ENCODE data around the gene KRT16. TPM values are rescaled to one million over a fixed set of nuclear protein-coding genes. Genes with fewer than 3 reads are reported as not detected.
A peak's percentile ranks its signal among the peaks of the same experiment; 100 is the strongest.
"Not testable (repeated sequence)": the region's sequence is repeated elsewhere in the genome, so short reads cannot be mapped to it uniquely, and the experiment has no call there.

The KRT16 gene
- total RNA-seq, 1 experiment from 2014 or later, result not detected

GRCh38 chr17:41580244-41580575 lies 32.4 kb downstream of the KRT16 start:
- H3K4me3 ChIP-seq (ENCODE audit: insufficient read depth, low read depth, low read length), result no peak overlapping the region
- no peaks in the 10 kb centered on the region; the same call in 1 of the 2 replicates for H3K27me3 ChIP-seq (ENCODE audit: control insufficient read depth, insufficient read depth, low read length)
- no peak for DNase-seq
- H3K36me3 ChIP-seq (replicated peaks; ENCODE audit: control insufficient read depth, insufficient read depth, low read length), result no peaks in the 10 kb centered on the region

- Histone ChIP-seq H3K27me3 (ENCODE audit: control insufficient read depth, insufficient read depth, low read length) (no peaks in the 10 kb centered on the region; the same call in 1 of the 2 replicates), H3K4me3 (ENCODE audit: insufficient read depth, low read depth, low read length) (no peak overlapping the region), H3K36me3 (replicated peaks; ENCODE audit: control insufficient read depth, insufficient read depth, low read length) (no peaks in the 10 kb centered on the region)
- DNase-seq, result peak; percentile 98
These were observed 32.9 kb downstream of the KRT16 start for GRCh38 chr17:41579484-41580243.

- no peak for DNase-seq
- no peak overlapping the region for H3K4me3 ChIP-seq (ENCODE audit: insufficient read depth, low read depth, low read length)
- no peaks in the 10 kb centered on the region; the same call in 1 of the 2 replicates for H3K27me3 ChIP-seq (ENCODE audit: control insufficient read depth, insufficient read depth, low read length)
- H3K36me3 ChIP-seq (replicated peaks; ENCODE audit: control insufficient read depth, insufficient read depth, low read length), result no peaks in the 10 kb centered on the region
These were observed 33.6 kb downstream of the KRT16 start for GRCh38 chr17:41578971-41579370.

- Histone ChIP-seq H3K4me3 (ENCODE audit: insufficient read depth, low read depth, low read length) (no peak overlapping the region), H3K36me3 (replicated peaks; ENCODE audit: control insufficient read depth, insufficient read depth, low read length) (no peaks in the 10 kb centered on the region), H3K27me3 (ENCODE audit: control insufficient read depth, insufficient read depth, low read length) (no peaks in the 10 kb centered on the region; the same call in 1 of the 2 replicates)
- DNase-seq, result no peak
These were observed 34.0 kb downstream of the KRT16 start for GRCh38 chr17:41578538-41578937.

GRCh38 chr17:41576740-41577139 lies 35.8 kb downstream of the KRT16 start:
- H3K4me3 ChIP-seq (ENCODE audit: insufficient read depth, low read depth, low read length); H3K36me3 ChIP-seq (replicated peaks; ENCODE audit: control insufficient read depth, insufficient read depth, low read length); H3K27me3 ChIP-seq (ENCODE audit: control insufficient read depth, insufficient read depth, low read length); DNase-seq: not testable (repeated sequence)

GRCh38 chr17:41575336-41575735 lies 37.2 kb downstream of the KRT16 start:
- Histone ChIP-seq H3K27me3 (ENCODE audit: control insufficient read depth, insufficient read depth, low read length) (no peaks in the 10 kb centered on the region; the same call in 1 of the 2 replicates), H3K4me3 (ENCODE audit: insufficient read depth, low read depth, low read length) (no peak overlapping the region), H3K36me3 (replicated peaks; ENCODE audit: control insufficient read depth, insufficient read depth, low read length) (no peaks in the 10 kb centered on the region)
- DNase-seq, result no peak

GRCh38 chr17:41571561-41572434 lies 40.8 kb downstream of the KRT16 start, which contains the start of gene KRT9:
TSS of gene KRT9 (minus strand) at chr17:41572059. CDS start at chr17:41571992, 67 bp downstream.
- H3K36me3 ChIP-seq (replicated peaks; ENCODE audit: control insufficient read depth, insufficient read depth, low read length), result no peaks in the 10 kb centered on the region
- no peak for DNase-seq
- no peaks in the 10 kb centered on the region; the same call in 1 of the 2 replicates for H3K27me3 ChIP-seq (ENCODE audit: control insufficient read depth, insufficient read depth, low read length)
- H3K4me3 ChIP-seq (ENCODE audit: insufficient read depth, low read depth, low read length), result no peak within 1 kb of the TSS

GRCh38 chr17:41567317-41567716 lies 45.2 kb downstream of the KRT16 start:
- DNase-seq, result no peak
- Histone ChIP-seq H3K4me3 (ENCODE audit: insufficient read depth, low read depth, low read length) (no peak overlapping the region), H3K36me3 (replicated peaks; ENCODE audit: control insufficient read depth, insufficient read depth, low read length) (no peaks in the 10 kb centered on the region), H3K27me3 (ENCODE audit: control insufficient read depth, insufficient read depth, low read length) (no peaks in the 10 kb centered on the region; the same call in 1 of the 2 replicates)

GRCh38 chr17:41565338-41565737 lies 47.2 kb downstream of the KRT16 start:
- Histone ChIP-seq H3K36me3 (replicated peaks; ENCODE audit: control insufficient read depth, insufficient read depth, low read length) (no peaks in the 10 kb centered on the region), H3K4me3 (ENCODE audit: insufficient read depth, low read depth, low read length) (no peak overlapping the region), H3K27me3 (ENCODE audit: control insufficient read depth, insufficient read depth, low read length) (no peaks in the 10 kb centered on the region; the same call in 1 of the 2 replicates)
- DNase-seq, result no peak

GRCh38 chr17:41563607-41564170 lies 48.9 kb downstream of the KRT16 start:
- DNase-seq, result no peak
- no peak overlapping the region for H3K4me3 ChIP-seq (ENCODE audit: insufficient read depth, low read depth, low read length)
- H3K27me3 ChIP-seq (ENCODE audit: control insufficient read depth, insufficient read depth, low read length), result no peaks in the 10 kb centered on the region
- no peaks in the 10 kb centered on the region for H3K36me3 ChIP-seq (replicated peaks; ENCODE audit: control insufficient read depth, insufficient read depth, low read length)

- Histone ChIP-seq H3K4me3 (ENCODE audit: insufficient read depth, low read depth, low read length) (no peak overlapping the region), H3K27me3 (ENCODE audit: control insufficient read depth, insufficient read depth, low read length) (no peaks in the 10 kb centered on the region), H3K36me3 (replicated peaks; ENCODE audit: control insufficient read depth, insufficient read depth, low read length) (no peaks in the 10 kb centered on the region)
- DNase-seq, result no peak
These were observed 51.0 kb downstream of the KRT16 start for GRCh38 chr17:41561554-41561953.

Other genes starting within 250 kb of the KRT16 start
- gene KRT33B, start 243.0 kb downstream of the KRT16 start, total RNA-seq (2014; rRNA removed; shearing (Covaris generic)), result not detected in 2 replicates
- not detected in 2 replicates for gene KRT34, start 230.5 kb downstream of the KRT16 start, total RNA-seq (2014; rRNA removed; shearing (Covaris generic))
- not detected in 2 replicates for gene KRT31, start 215.2 kb downstream of the KRT16 start, total RNA-seq (2014; rRNA removed; shearing (Covaris generic))
- not detected in 2 replicates for gene KRT37, start 188.2 kb downstream of the KRT16 start, total RNA-seq (2014; rRNA removed; shearing (Covaris generic))
- gene KRT38, start 171.8 kb downstream of the KRT16 start, total RNA-seq (2014; rRNA removed; shearing (Covaris generic)), result not detected in 2 replicates
- gene KRT32, start 145.4 kb downstream of the KRT16 start, total RNA-seq (2014; rRNA removed; shearing (Covaris generic)), result not detected in 2 replicates
- not detected in 2 replicates for gene KRT35, start 131.6 kb downstream of the KRT16 start, total RNA-seq (2014; rRNA removed; shearing (Covaris generic))
- gene KRT36, start 122.9 kb downstream of the KRT16 start, total RNA-seq (2014; rRNA removed; shearing (Covaris generic)), result not detected in 2 replicates
- gene KRT13, start 107.2 kb downstream of the KRT16 start, total RNA-seq (2014; rRNA removed; shearing (Covaris generic)), result not detected in 2 replicates
- 0.52 and 0.59 TPM in 2 replicates for gene KRT15, start 93.9 kb downstream of the KRT16 start, total RNA-seq (2014; rRNA removed; shearing (Covaris generic))
- 44.9 and 116 TPM in 2 replicates for gene KRT19, start 84.5 kb downstream of the KRT16 start, total RNA-seq (2014; rRNA removed; shearing (Covaris generic))
- gene KRT9, start 40.7 kb downstream of the KRT16 start, total RNA-seq (2014; rRNA removed; shearing (Covaris generic)), result not detected in 2 replicates
- not detected in 2 replicates for gene KRT14, start 25.9 kb downstream of the KRT16 start, total RNA-seq (2014; rRNA removed; shearing (Covaris generic))
- gene KRT17, start 11.8 kb upstream of the KRT16 start, total RNA-seq (2014; rRNA removed; shearing (Covaris generic)), result 0.07 TPM in 1 of 2 replicates, not detected in the other
- gene EIF1, start 76.1 kb upstream of the KRT16 start, total RNA-seq (2014; rRNA removed; shearing (Covaris generic)), result 62.6 and 74.3 TPM in 2 replicates
- gene GAST, start 99.6 kb upstream of the KRT16 start, total RNA-seq (2014; rRNA removed; shearing (Covaris generic)), result not detected in 2 replicates
- gene HAP1, start 121.9 kb upstream of the KRT16 start, total RNA-seq (2014; rRNA removed; shearing (Covaris generic)), result 0.28 and 0.48 TPM in 2 replicates
- gene JUP, start 173.9 kb upstream of the KRT16 start, total RNA-seq (2014; rRNA removed; shearing (Covaris generic)), result 58.4 and 68.5 TPM in 2 replicates
- 34.7 and 44.6 TPM in 2 replicates for gene P3H4, start 199.2 kb upstream of the KRT16 start, total RNA-seq (2014; rRNA removed; shearing (Covaris generic))
- 206 and 213 TPM in 2 replicates for gene FKBP10, start 200.2 kb upstream of the KRT16 start, total RNA-seq (2014; rRNA removed; shearing (Covaris generic))
- gene NT5C3B, start 223.5 kb upstream of the KRT16 start, total RNA-seq (2014; rRNA removed; shearing (Covaris generic)), result 62.2 and 77.1 TPM in 2 replicates
- 0.10 and 1.1 TPM in 2 replicates for gene KLHL10, start 225.1 kb upstream of the KRT16 start, total RNA-seq (2014; rRNA removed; shearing (Covaris generic))

All from H7 (cell line).